GM12878 (cell line): ENCODE measurements around the gene TOMM34. TPM values are rescaled to one million over a fixed set of nuclear protein-coding genes. Genes with fewer than 3 reads are reported as not detected.

Experiments
- CBX5 ChIP-seq: sonication (generic); IDR thresholded peaks from 2 replicates; pipeline ENCODE4 v1.6.1; 2016; ENCODE audit warnings: low read depth, moderate library complexity, mild to moderate bottlenecking, inconsistent platforms
- CHD2 ChIP-seq: IDR thresholded peaks from 2 replicates; pipeline ENCODE4 v1.6.1; 2011; ENCODE audit warnings: low read depth, low read length, improper control_type of control experiment, borderline replicate concordance
- CREM ChIP-seq: IDR thresholded peaks from 2 replicates; pipeline ENCODE4 v1.6.1; 2014; ENCODE audit warnings: antibody characterized with exemption, low read depth
- HCFC1 ChIP-seq: fragments of 150-350 bp; IDR thresholded peaks from 2 replicates; pipeline ENCODE4 v1.6.1; 2014; ENCODE audit warnings: low read length
- HDGF ChIP-seq: fragments of 450-650 bp; IDR thresholded peaks from 2 replicates; pipeline ENCODE4 v1.6.1; 2016; ENCODE audit warnings: antibody characterized with exemption
- MTA2 ChIP-seq: fragments of 450-650 bp; IDR thresholded peaks from 2 replicates; pipeline ENCODE4 v1.6.1; 2016; ENCODE audit warnings: low read depth, mild to moderate bottlenecking, moderate library complexity
- MTA3 ChIP-seq: IDR thresholded peaks from 2 replicates; pipeline ENCODE4 v1.6.1; 2012; ENCODE audit warnings: low read length, inconsistent platforms, borderline replicate concordance
- NFYA ChIP-seq: IDR thresholded peaks from 2 replicates; pipeline ENCODE4 v1.6.1; 2011; ENCODE audit warnings: low read depth, mild to moderate bottlenecking, low read length, improper control_type of control experiment, borderline replicate concordance
- RUNX3 ChIP-seq: IDR thresholded peaks from 2 replicates; pipeline ENCODE4 v1.6.1; 2012; ENCODE audit warnings: low read length, inconsistent platforms
- STAT3 ChIP-seq: IDR thresholded peaks from 2 replicates; pipeline ENCODE4 v1.6.1; 2011; ENCODE audit warnings: low read depth, low read length, improper control_type of control experiment
- TBL1XR1 ChIP-seq: IDR thresholded peaks from 2 replicates; pipeline ENCODE4 v1.6.1; 2012; ENCODE audit warnings: low read depth, low read length, improper control_type of control experiment
- ZBED1 ChIP-seq: IDR thresholded peaks from 2 replicates; pipeline ENCODE4 v1.6.1; 2016; ENCODE audit warnings: borderline replicate concordance
- ZNF24 ChIP-seq: fragments of 450-650 bp; IDR thresholded peaks from 2 replicates; pipeline ENCODE4 v1.6.1; 2017; ENCODE audit warnings: antibody characterized with exemption, mild to moderate bottlenecking
- polyA plus RNA-seq, 11 experiments: library from polyadenylated mRNA; depleted of rRNA in 4 of 11; unstranded in 6 of 11; stranded (reverse) in 5 of 11; fragments of >200 nt; fragmentation: Nextera tagmentation in 4 of 11; fragmentation: Illumina TruSeq in 1 of 11; extraction: Ambion mirVana in 4 of 11; extraction: Trizol in 1 of 11; gene quantifications; 1 replicate in 1 of 11; 2 replicates in 10 of 11; pipeline versions ENCODE4 v1.2.1 to v1.2.3, GENCODE V29; 2011 to 2016; ENCODE audit warnings: inconsistent platforms in 2 of 11, missing spikeins in 2 of 11, low read depth in 1 of 11
- total RNA-seq, 4 experiments: library from RNA; depleted of rRNA in 3 of 4; stranded (reverse); fragments of >200 nt in 3 of 4; fragmentation: Illumina TruSeq in 1 of 4; extraction: Trizol in 1 of 4; gene quantifications; 2 replicates each; pipeline versions ENCODE4 v1.2.1 to v1.2.3, GENCODE V29; 2013 to 2021
- TF ChIP-seq, protein P1 (sequence below): fragments of 450-650 bp; IDR thresholded peaks from 2 replicates; pipeline ENCODE4 v1.6.1; 2016; ENCODE audit warnings: mild to moderate bottlenecking, moderate library complexity, borderline replicate concordance
- TF ChIP-seq, protein P2 (sequence below): fragments of 450-650 bp; IDR thresholded peaks from 2 replicates; pipeline ENCODE4 v1.6.1; 2016; ENCODE audit warnings: mild to moderate bottlenecking
- TF ChIP-seq, protein P3 (sequence below): fragments of 450-650 bp; IDR thresholded peaks from 2 replicates; pipeline ENCODE4 v1.6.1; 2017; ENCODE audit warnings: mild to moderate bottlenecking, moderate library complexity
- TF ChIP-seq, protein P4 (sequence below): fragments of 450-650 bp; IDR thresholded peaks from 2 replicates; pipeline ENCODE4 v1.6.1; 2016; ENCODE audit warnings: mild to moderate bottlenecking
- TF ChIP-seq, protein P5 (sequence below): IDR thresholded peaks from 2 replicates; pipeline ENCODE4 v1.6.1; 2011; ENCODE audit warnings: mild to moderate bottlenecking, low read depth, low read length, moderate library complexity; ENCODE audit not compliant: insufficient replicate concordance

Gene TOMM34
- total and polyA plus RNA-seq, 10 of the 15 experiments (the other 5 are each of a cell fraction or from before 2014, with no cell fraction given) = 14.0 to 73.8 (median 43.9) TPM

DNA sequence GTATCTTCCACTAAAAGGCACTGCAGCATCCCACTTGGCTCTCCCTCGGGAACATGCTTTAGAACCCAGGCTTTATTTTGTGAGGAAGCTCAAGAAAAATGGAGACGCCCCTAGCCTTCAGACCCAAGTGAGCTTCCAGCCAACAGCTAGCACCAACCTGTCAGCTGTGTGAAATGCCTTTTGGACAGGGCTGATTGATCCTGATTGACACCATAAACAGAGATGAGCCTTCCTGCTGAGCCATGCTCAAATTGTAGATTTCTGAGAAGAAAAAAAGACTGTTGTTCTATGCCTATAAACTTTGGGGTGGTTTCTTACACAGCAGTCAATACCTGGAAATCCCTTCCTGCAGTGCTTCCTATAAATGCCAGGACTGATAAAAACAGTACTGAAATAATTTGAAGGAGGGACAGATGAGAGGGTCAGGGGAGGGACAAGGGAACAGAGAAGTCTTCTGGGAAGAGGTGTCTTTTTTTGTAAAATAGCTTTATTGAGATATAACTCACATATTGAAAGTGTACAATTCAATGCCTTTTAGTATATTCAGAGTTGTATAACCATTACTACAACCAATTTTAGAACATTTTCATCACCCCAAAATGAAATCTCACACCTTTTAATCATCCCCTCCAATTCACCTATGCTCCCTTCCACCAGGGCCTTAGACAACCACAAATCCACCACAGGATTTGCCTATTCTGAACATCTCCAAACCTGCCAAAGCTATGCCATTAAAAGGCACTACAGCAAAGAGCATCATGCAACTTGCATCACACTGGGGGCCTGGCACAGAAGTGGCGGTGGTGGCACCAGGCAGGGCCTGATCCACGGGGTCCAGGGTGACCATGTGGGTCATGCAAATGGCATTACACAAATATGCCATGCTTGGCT, 3.4 kb upstream of the TOMM34 start (continued):
- TF ChIP-seq, protein P1, sequence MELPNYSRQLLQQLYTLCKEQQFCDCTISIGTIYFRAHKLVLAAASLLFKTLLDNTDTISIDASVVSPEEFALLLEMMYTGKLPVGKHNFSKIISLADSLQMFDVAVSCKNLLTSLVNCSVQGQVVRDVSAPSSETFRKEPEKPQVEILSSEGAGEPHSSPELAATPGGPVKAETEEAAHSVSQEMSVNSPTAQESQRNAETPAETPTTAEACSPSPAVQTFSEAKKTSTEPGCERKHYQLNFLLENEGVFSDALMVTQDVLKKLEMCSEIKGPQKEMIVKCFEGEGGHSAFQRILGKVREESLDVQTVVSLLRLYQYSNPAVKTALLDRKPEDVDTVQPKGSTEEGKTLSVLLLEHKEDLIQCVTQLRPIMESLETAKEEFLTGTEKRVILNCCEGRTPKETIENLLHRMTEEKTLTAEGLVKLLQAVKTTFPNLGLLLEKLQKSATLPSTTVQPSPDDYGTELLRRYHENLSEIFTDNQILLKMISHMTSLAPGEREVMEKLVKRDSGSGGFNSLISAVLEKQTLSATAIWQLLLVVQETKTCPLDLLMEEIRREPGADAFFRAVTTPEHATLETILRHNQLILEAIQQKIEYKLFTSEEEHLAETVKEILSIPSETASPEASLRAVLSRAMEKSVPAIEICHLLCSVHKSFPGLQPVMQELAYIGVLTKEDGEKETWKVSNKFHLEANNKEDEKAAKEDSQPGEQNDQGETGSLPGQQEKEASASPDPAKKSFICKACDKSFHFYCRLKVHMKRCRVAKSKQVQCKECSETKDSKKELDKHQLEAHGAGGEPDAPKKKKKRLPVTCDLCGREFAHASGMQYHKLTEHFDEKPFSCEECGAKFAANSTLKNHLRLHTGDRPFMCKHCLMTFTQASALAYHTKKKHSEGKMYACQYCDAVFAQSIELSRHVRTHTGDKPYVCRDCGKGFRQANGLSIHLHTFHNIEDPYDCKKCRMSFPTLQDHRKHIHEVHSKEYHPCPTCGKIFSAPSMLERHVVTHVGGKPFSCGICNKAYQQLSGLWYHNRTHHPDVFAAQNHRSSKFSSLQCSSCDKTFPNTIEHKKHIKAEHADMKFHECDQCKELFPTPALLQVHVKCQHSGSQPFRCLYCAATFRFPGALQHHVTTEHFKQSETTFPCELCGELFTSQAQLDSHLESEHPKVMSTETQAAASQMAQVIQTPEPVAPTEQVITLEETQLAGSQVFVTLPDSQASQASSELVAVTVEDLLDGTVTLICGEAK = peak; percentile 59; the same call in 1 of the 2 replicates
- TF ChIP-seq TBL1XR1 (no peak), CHD2 (no peak), ZBED1 (no peak), RUNX3 (peak; percentile 79), HCFC1 (no peak), MTA3 (no peak), NFYA (no peak), HDGF (0 out of 2 replicates have a peak, but pooled peaks have one; percentile 29), ZNF24 (no peak), CREM (no peak), MTA2 (peak; percentile 67; the same call in 1 of the 2 replicates), CBX5 (no peak), STAT3 (no peak)
- TF ChIP-seq, protein P2, sequence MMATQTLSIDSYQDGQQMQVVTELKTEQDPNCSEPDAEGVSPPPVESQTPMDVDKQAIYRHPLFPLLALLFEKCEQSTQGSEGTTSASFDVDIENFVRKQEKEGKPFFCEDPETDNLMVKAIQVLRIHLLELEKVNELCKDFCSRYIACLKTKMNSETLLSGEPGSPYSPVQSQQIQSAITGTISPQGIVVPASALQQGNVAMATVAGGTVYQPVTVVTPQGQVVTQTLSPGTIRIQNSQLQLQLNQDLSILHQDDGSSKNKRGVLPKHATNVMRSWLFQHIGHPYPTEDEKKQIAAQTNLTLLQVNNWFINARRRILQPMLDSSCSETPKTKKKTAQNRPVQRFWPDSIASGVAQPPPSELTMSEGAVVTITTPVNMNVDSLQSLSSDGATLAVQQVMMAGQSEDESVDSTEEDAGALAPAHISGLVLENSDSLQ = peak; percentile 71
- TF ChIP-seq, protein P3, sequence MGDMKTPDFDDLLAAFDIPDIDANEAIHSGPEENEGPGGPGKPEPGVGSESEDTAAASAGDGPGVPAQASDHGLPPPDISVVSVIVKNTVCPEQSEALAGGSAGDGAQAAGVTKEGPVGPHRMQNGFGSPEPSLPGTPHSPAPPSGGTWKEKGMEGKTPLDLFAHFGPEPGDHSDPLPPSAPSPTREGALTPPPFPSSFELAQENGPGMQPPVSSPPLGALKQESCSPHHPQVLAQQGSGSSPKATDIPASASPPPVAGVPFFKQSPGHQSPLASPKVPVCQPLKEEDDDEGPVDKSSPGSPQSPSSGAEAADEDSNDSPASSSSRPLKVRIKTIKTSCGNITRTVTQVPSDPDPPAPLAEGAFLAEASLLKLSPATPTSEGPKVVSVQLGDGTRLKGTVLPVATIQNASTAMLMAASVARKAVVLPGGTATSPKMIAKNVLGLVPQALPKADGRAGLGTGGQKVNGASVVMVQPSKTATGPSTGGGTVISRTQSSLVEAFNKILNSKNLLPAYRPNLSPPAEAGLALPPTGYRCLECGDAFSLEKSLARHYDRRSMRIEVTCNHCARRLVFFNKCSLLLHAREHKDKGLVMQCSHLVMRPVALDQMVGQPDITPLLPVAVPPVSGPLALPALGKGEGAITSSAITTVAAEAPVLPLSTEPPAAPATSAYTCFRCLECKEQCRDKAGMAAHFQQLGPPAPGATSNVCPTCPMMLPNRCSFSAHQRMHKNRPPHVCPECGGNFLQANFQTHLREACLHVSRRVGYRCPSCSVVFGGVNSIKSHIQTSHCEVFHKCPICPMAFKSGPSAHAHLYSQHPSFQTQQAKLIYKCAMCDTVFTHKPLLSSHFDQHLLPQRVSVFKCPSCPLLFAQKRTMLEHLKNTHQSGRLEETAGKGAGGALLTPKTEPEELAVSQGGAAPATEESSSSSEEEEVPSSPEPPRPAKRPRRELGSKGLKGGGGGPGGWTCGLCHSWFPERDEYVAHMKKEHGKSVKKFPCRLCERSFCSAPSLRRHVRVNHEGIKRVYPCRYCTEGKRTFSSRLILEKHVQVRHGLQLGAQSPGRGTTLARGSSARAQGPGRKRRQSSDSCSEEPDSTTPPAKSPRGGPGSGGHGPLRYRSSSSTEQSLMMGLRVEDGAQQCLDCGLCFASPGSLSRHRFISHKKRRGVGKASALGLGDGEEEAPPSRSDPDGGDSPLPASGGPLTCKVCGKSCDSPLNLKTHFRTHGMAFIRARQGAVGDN = no peak
- TF ChIP-seq, protein P4, sequence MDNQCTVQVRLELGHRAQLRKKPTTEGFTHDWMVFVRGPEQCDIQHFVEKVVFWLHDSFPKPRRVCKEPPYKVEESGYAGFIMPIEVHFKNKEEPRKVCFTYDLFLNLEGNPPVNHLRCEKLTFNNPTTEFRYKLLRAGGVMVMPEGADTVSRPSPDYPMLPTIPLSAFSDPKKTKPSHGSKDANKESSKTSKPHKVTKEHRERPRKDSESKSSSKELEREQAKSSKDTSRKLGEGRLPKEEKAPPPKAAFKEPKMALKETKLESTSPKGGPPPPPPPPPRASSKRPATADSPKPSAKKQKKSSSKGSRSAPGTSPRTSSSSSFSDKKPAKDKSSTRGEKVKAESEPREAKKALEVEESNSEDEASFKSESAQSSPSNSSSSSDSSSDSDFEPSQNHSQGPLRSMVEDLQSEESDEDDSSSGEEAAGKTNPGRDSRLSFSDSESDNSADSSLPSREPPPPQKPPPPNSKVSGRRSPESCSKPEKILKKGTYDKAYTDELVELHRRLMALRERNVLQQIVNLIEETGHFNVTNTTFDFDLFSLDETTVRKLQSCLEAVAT = peak; percentile 49; the same call in 1 of the 2 replicates
- TF ChIP-seq, protein P5, sequence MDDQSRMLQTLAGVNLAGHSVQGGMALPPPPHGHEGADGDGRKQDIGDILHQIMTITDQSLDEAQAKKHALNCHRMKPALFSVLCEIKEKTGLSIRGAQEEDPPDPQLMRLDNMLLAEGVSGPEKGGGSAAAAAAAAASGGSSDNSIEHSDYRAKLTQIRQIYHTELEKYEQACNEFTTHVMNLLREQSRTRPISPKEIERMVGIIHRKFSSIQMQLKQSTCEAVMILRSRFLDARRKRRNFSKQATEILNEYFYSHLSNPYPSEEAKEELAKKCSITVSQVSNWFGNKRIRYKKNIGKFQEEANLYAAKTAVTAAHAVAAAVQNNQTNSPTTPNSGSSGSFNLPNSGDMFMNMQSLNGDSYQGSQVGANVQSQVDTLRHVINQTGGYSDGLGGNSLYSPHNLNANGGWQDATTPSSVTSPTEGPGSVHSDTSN = peak; percentile 22
